GM12801 (cell line): ENCODE measurements around the gene FAM174B.

ENCODE experiments used
- CTCF ChIP-seq: IDR thresholded peaks from one replicate; pipeline ENCODE4 v1.5.1; 2011; ENCODE audit warnings: control low read depth; ENCODE audit not compliant: insufficient read length; ENCODE audit errors: extremely low read depth

The FAM174B gene

GRCh38 chr15:92682741-92683510 is 27.4 kb upstream of the FAM174B start:
- no peak for TF ChIP-seq CTCF

GRCh38 chr15:92681141-92681631 is 25.6 kb upstream of the FAM174B start:
- no peak for TF ChIP-seq CTCF

- no peak for TF ChIP-seq CTCF
Observed at GRCh38 chr15:92677999-92678398, 22.4 kb upstream of the FAM174B start.

GRCh38 chr15:92676561-92676960 is 21.0 kb upstream of the FAM174B start:
- TF ChIP-seq CTCF: no peak

GRCh38 chr15:92675485-92675884 is 19.9 kb upstream of the FAM174B start:
- TF ChIP-seq CTCF: no peak

GRCh38 chr15:92674347-92674746 is 18.8 kb upstream of the FAM174B start:
- no peak for TF ChIP-seq CTCF

- no peak for TF ChIP-seq CTCF
Observed at GRCh38 chr15:92672102-92672501, 16.5 kb upstream of the FAM174B start.

GRCh38 chr15:92671406-92671805 is 15.8 kb upstream of the FAM174B start:
- TF ChIP-seq CTCF: no peak
